GM20431 (cell line): Measurements from ENCODE around the gene SUMF1.

Source experiments
- in situ Hi-C: fragments of 300-500 bp; cut with MseI, MboI; formaldehyde crosslinking; loops from one replicate; pipeline ENCODE4 v1.15.0; 2020; ENCODE audit warnings: low sequenced_read_pairs; ENCODE audit not compliant: unreplicated experiment

Gene SUMF1

DNA sequence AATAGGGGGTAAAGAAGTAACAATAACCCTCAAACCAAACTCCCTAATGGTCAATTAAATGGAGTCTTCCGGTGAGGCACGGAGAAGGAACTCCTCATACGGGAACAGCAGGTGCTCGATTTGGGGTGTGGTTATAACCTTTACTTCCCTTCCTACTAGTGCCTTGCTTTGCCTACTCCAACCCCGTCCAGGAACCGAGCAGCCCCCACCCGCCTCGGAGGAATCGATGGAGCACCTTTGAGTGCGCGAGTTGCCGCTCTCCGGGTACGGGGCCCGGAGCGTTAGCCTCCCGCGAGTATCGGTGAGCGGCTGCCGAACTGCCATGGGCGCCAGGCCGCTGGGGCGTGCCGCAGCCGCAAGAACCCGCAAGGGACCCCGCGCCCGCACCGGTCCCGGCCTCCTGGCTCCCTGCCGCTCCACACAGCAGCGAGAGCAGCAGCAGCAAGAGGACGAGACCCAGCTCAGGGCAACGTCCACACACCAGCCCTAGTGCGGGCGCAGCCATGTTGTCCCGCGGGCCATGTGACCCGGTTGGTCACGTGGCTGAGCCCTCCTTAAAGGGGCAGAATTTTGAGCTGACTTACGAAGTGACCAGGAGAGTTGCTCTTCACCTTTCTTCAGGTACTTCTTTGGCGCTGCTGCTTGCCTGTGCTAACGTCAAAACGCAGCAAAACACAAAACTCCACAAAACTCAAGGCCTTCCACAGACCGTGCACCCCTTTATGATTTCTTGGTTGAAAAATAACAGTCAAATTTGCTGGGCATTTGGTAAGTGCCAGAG, at the start of gene SUMF1:
SUMF1 (minus strand) TSS at position 529 of the 781 bp plus-strand sequence; CDS start at position 505, 24 bp downstream.
- in situ Hi-C loops = loop anchor here (25.0 kb wide), 1 partner anchor 105 kb away; no protein-coding TSS in a partner anchor

DNA sequence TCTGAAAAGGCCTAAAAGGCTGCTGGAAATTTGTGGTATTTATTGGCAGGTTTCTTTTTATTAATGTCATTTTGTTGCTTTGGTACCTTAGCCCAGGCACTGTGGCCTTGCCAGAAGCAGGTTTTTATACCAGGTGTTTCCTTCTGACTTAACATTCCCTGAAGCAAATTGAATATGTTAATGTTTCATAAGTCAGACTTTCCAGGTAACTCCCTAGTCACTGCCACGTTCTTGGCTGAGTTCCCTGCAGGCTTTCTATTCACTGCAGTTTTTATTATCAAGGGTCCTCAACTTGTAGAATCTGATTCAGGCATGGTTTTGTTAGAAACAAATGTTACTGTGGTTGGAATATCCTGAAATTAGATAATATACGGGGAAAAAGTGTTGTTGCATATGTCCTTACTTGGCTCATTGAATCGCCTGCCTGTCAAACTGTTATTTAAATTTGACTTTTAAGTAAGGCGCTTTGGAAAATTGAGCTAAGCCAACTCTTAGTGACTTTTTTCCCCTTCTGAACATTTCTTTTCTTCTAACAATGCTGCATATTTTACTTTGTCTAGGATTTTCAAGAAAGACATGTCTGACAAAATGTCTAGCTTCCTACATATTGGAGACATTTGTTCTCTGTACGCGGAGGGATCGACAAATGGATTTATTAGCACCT, 49.0 kb upstream of the SUMF1 start:
- in situ Hi-C loops = no loop called here

DNA sequence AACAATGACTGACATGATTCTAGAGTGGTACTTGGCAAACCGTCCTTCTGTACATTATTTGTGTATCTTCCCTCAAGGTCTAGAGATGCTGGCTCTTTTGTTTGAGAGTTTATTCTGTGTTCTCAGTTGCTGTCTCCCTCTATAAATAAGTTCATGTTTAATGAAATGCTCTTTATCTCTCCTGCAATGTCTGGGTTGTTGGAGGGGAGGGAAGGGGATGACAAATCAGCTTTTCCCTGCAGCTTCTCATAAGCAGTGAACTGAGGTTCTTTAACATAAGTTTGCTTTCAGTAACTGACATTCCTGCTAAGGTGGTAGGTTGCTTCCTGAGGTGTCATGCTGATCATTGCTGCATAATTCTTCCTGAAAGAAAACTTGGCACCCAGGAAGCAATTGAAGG, 47.8 kb upstream of the SUMF1 start:
- in situ Hi-C loops = no loop called here

DNA sequence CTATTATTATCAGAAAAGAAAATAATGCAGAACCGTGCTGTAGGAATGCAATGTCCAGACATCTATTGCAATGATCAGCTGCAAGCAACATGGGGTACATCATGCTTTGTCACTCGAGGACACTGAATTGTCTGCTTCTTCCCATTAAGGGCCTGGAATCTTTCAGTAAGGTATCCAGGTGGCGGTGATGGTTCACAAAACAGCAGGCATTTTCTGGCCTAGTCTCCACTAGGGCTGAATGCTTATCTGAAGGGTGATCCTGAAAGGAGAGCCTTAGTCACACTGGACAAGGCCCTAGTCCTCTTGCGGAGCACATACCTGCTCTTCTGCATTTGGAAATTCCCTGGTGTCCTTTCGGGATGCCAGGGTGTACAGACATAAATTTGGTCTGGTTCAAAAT, 47.3 kb upstream of the SUMF1 start:
- in situ Hi-C loops = no loop called here

DNA sequence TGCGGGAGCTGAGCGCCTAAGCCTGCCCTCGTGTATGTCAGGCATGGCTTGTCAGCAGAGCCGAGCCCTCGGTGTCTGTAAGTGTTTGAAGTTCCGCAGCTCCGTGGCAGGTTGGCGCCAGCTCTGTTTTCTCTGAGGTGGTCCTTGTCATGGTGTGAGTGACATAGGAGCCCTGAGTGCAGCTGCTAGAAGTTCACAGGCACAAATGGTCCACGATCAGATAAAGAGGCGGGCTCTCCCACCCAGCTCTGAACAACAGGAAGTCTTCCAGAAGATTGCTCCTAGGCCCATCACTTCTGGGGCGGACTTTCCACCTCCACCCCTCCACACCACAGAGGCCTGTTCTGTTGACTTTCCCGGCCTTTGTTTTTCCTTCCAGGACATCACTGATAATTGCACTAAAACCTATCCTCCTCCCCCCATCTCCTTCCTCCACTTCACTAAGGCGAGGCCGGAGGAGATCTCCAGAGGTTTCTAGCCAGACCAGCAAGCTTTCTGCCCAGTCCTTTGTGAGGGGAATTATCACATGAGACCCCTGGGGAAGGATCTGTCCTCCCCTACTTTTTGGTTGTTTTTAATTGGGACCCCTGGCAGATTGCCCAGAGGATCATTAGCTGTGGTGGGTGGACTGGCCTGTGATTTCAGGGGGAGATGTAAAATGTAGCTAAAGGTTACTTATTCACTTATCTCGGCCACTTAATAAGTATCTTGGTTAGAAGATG, 46.0 kb upstream of the SUMF1 start:
- in situ Hi-C loops = no loop called here

DNA sequence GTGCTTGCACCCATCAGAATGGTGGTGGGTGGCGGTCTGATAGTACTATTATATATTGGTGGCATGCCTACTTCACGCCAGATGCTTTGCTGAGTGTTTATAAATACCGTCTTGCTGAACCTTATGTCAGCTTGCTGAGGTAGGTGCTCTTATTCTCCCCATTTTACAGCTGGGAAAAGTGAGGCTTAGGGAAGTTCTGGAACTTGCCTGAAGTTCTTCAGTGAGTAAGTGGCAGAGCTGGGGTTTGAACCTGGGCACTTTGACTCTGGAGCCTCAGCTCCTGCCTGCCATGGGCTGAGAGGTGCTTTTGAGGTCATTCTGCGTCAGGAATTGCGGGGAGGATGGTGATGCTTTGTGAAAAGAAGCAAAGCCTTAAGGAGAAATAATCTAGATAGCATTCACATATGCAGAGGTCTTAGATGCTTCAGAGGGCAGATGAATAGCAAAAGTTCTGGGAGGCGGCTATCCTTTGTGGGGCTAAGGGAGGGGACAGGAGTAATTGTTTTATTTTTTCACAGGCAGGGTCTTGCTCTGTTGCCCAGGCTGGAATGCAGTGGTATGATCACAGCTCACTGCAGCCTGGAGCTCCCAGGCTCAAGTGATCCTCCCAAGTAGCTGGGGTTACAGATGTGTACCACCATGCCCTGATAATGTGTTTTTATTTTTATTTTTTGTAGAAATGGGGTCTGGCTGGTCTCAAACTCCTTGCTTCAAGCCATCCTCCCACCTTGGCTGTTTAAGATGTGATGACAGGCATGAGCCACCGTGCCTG, 44.6 kb upstream of the SUMF1 start:
- in situ Hi-C loops = no loop called here

DNA sequence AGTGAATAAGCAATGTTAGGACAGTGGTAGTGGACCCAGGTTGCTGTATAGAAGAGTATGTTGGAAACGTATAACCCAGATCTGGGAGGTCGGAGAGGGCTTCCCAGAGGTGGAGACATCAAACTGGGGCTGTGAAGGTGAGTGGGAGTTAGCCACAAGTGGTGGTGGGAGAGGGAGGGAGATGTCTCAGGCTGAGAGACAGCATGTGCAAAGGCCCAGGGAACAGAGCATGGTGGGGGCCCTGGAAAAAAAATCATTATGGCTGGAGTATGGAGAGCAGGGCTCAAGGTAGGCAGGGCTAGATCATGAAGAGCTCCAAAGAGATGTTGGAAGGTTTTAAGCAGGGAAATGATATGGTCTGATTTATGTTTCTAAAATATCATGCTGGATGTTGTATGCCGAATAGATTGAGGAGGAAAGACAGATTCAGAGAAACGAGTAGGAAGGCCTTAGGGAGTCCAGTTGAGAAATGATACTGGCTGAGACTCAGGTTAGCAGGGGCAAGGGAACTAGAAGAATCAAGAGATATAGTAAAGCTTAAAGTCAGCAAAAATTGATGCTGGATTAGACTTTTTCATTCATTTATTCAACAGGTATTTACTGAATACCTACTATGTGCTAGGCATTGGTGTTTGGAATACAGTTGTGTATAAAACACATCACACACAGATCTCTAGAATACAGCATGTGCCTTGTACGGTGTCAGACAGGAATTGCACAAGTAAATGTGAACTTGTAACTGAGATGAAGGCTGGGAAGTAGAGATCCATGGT, 43.1 kb upstream of the SUMF1 start:
- in situ Hi-C loops = no loop called here

DNA sequence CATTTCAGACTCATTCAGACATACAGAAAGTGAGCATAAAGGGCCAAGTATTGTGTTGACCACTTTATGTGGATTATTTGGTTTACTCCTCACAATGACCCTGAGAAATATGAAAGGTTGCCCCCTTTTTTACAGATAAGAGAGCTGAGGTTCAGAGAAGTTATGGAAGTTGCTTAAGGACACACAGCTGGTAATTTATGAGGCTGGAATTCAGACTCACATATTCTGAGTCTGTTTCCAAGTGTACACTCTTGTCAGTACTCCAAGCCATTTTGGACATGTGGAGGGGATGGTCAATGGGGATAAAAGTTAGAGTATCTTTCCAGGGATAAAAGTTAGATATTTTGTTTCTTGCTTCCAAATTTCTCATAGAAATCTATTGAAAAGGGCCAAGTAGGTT, 42.0 kb upstream of the SUMF1 start:
- in situ Hi-C loops = no loop called here

DNA sequence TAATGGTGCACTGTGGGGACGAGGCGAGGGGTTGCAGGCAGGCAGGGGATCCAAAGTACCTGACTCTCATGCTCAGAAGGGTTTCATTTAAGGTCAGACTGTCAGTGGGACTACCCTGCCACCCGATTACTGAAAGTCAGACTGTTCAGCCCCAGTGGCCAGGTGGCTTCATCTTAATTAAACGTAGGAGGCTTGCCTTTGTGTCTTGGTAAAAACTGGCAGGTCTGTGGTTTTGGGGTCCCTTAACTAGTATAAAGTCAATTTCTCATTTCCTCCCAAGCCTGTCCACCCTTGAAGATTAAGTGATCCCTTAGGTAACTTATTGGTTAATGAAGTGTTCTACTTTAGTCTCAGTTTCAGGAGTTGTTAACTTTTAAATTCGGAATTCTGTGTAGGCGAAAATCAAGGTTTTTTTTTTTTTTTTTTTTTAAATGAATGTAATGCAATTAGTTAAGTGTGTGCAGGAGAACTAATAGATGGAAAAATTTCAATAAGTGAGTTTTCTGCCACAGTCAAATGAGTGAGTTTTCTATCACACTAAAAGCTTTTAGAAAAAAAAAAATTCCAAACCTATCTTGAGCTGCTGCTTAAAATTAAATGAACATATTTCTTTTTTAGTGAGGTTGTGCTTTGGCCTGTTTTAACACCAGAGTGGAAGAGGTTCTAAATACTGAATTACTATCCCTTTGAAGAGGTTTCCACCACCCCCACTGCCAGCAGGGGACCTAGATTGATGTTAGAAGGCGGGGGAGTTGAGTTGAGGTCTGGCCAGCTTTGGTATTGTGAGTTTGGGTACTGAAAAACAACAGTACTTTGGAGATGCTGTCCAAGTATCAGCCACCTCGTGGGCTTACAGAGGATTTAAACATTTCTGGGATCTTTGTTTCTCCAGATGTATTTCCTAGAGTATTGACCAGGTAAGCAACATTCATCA, 41.2 kb upstream of the SUMF1 start:
- in situ Hi-C loops = no loop called here

DNA sequence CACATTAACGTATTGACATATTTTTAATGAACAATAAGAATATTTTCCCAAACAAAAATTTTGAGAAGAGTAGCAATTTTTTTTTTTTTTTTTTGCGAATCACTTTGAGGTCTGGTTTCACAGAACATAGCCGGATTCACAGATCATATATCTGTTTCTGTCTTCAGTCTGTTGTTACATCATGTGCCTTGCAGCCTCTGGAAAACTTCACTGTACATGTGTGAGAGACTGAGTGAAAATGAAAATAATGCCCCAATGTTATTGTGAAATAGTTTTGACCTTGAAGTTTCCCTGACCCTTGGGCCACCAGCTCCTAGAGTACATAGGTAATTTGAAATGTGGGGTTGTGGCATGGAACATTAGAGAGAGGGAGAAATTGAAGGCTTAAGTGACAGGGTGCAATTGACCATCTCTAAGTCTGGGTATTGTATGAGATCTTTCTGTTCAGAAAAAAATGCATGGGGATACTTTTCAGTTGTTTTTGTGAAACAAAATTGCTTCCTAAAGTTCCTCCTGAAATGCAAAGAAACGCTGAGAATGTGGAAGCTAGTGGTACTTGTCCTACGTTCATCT, 40.0 kb upstream of the SUMF1 start:
- in situ Hi-C loops = no loop called here

DNA sequence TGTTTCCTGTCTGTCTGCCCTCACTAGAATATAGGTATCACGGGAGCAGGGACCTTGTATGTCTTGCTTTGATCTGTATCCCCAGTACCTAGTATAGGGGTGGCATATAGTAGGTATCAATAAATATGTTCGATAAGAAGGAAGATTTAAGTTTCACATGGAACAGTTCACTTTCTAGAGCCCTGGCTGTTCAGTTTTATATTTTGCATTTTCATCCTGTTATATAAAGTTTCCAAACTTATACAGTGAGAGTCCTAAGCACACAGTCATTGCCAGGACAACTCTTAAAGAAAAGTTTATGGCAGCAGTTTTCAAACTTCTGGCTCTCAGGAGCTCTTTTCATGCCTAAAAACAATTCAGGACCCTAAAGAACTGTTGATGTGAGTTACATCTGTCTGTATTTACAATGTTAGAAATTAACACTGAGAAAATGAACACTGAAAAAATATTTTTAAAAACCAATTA, 39.5 kb upstream of the SUMF1 start:
- in situ Hi-C loops = no loop called here

DNA sequence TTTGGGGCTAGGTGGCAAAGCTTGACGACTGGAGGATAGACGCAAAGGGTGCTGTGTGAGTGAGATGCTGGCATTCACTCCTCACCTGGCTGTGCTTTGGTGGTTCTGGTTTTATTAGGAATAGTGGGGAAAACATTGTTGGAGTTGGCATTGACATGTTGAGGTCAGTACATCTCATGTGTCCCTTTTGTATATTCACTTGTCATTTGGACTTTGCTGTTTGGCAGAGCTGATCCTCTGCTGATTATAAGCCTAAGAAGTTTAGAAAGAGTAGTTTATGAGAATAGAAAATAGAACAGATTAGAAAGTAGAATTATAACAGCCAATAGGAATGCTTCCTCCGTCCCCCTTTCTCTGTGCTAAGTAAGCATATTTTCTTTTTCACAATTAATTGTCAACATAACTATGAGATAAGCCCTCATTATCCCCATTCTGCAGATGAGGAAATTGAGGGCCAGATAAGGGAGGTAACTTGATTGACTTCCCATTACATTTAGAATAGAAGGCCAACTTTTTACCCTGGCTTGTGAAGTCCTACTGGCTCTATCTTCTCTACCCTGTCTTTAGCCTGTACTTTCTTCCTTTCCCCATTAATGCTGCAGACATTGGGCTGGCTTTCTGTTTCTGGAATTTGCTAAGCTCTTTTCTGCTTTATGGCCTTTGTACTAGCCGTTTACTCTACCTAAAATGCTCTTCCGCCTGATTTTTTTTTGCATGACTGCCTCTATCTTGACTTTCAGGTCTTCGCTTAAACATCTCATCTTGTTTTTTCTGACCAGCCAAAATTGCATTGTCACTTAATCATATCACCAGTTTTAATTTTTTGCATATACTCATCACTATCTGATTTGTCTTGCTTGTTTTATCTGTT, 38.9 kb upstream of the SUMF1 start:
- in situ Hi-C loops = no loop called here

DNA sequence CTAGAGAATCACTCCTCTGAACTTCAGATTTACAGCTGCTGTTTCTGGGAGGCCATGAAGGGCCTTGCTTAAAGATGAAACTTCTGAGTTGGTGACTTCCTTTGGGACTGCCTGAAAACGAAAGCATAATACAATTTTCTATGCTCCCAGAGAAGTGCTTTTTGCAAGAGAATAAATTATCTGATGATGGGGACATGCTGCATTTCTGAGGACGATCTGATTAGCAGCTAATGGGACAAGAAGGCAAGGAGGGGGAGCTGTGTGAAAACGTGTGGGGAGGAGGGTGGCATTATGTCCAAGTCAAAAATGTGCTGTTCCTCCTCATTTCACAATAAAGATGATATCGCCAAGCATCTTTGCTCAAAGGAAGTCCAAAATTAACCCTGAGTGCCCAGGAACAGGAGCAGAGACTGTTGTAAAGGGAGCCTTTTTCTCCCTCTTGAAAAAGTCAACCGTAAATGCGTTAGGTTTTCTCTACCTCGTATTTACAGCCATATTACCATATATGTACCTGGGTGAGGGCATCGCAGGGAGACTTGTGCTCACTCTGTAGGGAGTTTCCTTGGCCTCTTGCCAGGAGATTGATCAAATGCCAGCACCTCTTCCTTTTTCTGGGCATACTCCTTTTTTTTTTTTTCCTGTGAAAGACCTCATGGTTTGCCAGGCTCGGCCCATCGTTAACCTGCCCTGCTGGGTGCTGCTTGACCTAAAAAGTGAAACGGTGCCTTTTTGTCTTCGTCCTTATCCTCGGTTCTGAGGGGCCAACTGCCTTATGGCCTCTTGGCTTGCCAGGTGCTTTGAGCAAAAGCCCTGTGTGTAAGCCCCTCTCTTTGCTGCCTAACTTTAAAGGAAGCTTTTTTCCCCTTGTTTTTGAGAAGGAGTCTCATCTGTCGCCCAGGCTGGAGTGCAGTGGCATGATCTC, 37.5 kb upstream of the SUMF1 start:
- in situ Hi-C loops = no loop called here

DNA sequence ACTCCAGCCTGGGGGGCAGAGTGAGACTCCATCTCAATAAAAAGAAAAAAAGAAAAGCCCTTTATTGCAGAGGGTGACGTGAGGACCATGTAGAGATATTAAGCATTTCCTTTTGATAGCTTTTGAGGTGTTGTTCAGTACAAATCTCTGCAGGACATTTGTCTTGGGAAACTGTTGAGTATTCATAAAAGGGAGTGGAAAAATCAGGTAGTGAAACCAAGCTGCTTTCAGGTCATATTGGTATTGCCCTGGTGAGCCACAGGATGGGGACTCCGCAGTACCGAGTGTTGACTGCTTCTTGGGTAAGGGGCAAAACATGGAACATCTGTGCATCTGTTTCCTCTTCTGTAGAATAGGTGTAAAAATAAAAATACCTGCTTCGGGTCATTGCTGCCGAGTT, 36.0 kb upstream of the SUMF1 start:
- in situ Hi-C loops = no loop called here

DNA sequence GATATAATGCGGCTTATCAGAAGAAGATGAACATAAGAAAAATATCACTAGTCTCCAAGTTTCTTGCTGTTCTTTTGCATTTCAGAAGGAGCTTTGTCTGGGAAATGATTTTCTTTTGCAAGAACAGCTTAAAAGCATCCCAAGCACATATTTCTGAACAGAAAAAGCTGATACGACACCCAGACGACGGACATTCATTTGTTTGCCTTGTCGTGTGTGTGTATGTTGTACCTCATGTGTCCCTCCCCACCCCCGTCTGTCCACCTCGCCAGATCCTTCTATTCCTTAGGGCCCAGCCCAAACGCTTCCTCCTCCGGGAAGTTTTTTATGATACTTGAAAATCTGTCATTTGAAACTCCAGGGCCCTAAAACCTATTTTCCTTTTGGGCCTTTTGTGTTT, 34.9 kb upstream of the SUMF1 start:
- in situ Hi-C loops = no loop called here

DNA sequence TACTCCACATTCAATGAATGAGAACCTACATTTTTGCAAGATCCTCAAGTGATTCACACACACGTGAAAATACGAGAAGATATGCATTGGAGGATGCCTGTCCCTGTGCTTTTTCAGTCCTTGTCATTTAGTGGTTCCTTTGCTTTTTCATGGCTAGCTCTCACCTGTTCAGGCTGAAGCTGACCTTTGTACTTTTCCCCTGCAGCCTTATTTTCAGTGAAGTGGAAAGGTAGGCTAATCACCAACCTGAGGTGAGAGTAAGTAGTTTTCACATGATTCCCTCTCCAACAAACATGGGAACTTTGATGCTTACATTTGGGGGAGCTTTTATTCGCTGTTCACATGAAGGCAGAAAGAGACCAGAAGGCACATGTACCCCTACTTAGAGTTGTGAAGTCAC, 34.4 kb upstream of the SUMF1 start:
- in situ Hi-C loops = no loop called here
